T-helper 1 cell treated with Interleukin-12 subunit alpha and Interleukin-12 subunit beta and Interleukin-4 antibody, amounts not matched to agents 30 ng/mL and 1 ng/mL, for 36 hours (primary cell): ENCODE measurements around the gene PIEZO2. TPM values are rescaled to one million over a fixed set of nuclear protein-coding genes. Genes with fewer than 3 reads are reported as not detected.

Experiments
- intact Hi-C: fragments of 100-400 bp; cut with micrococcal nuclease; formaldehyde crosslinking; loops from one replicate; pipeline ENCODE4 v1.15.1; 2024
- total RNA-seq: library from RNA; stranded (reverse); gene quantifications from 2 replicates; pipeline ENCODE4 v1.2.3, GENCODE V29; 2022

PIEZO2 gene
- total RNA-seq, 1 donor from 2014 or later, result not detected

DNA sequence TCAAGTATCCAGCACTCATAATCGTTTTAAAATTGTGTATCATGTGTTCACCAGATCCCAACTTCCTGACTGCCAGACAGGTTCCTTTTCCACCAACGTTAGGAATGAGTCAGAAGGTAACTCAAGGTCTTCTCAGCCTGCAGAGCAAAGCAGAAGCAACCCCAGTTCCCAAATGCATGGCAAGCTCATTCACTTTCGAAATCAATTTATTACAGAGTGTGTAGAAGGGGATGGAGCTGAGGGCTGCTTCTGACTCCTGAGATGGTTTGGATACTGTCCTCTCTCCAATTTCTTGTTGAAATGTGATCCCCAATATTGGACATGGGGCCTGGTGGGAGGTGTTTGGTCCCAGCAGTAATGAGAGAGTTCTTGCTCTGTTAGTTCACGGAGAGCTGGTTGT, 114.5 kb downstream of the PIEZO2 start:
- intact Hi-C loops, result no loop called here

DNA sequence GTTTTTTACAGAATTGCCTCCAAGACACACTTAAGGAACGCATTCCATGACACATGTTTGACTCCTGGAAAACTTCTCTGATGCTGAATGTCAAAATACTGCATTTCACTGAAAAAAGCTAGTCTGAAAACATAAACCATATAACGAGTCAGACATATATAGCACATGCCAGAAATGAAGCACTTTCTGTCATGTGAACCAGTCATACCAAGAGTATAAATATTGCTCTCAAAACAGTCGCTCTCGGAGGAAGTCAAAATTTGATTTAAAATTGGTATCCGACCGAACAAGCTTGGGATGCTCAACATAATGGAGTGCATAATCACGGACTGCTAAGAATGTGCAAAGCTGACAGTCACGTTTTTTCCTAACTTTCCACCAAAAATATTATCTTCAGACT, 115.9 kb downstream of the PIEZO2 start:
- intact Hi-C loops, result no loop called here

DNA sequence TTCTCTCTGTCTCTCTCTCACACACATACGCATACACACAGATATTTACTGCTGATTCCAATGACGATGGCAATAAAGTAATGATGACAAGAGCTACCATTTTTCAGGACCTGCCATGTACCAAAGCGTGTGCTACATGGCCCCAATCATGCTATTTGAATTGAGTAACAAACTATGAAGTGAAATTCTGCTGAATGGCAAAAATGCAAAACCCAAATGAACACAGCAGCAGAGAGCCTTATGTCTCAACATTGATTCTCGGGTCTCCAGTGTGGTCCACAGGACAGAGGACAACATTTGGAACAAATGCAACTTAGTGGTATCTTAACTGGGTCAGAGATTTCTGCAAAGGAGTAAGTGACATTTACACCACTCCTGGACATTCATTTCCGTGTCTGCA, 117.4 kb downstream of the PIEZO2 start:
- intact Hi-C loops, result no loop called here

DNA sequence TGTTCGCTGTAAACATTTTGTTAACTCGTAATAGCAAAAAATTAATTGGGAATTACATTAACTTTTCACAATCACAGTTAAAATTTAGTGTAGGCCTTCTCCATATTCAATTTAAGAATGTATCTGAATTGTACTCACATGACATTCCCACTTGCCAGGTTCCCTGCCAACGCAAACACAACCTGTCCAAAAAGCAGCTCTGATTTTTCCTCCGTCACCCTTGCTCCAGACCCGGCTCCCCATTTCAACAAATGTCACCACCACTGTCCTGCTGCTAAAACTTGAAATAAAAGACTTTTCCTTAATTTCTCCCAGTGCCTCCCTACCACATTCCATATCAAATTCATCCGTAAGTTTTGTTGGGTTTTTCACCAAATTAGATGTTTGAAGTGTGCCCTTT, 120.3 kb downstream of the PIEZO2 start:
- intact Hi-C loops, result no loop called here

DNA sequence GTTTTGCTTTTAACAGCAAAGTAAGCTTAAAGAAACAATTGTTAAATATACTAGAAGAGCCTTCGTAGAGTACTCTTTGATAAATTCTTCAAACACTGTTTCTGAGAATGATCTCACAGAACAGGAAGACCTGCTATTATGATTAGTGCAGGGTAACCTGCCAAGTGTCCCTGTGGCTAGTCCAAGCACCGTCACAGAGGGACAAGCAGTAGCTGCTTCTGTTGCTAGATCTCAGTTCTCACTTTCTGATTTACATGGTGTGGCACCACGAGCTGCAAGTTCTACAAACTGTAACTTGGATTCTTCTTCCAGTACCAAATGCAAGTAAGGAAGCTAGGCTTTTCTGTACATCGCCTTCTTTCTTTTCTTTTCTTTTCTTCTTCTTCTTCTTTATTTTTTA, 121.5 kb downstream of the PIEZO2 start:
- intact Hi-C loops, result no loop called here

DNA sequence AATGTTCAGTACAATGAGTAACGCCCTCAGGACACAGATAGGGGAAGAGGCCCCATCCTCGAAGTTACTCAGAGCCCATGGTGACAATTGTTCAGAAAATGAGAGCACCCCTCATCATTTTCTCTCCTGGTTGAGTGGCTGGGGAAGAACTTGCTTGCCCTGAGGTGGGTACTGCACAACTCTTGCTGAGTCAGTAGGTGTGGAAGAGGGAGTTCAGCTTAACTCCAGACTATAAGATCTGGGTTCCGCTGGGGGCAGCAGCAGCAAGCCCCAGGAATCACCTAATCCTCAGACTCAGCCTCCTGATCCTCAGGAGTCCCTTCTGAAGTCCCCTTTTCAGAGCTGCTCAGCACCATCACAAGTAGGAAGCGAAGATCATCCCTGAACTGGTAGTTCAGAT, 123.7 kb downstream of the PIEZO2 start:
- intact Hi-C loops, result no loop called here

GRCh38 chr18:11024928-11025669, 124.3 kb downstream of the PIEZO2 start:
- intact Hi-C loops, result no loop called here

GRCh38 chr18:11021477-11021876, 127.9 kb downstream of the PIEZO2 start:
- intact Hi-C loops, result no loop called here

DNA sequence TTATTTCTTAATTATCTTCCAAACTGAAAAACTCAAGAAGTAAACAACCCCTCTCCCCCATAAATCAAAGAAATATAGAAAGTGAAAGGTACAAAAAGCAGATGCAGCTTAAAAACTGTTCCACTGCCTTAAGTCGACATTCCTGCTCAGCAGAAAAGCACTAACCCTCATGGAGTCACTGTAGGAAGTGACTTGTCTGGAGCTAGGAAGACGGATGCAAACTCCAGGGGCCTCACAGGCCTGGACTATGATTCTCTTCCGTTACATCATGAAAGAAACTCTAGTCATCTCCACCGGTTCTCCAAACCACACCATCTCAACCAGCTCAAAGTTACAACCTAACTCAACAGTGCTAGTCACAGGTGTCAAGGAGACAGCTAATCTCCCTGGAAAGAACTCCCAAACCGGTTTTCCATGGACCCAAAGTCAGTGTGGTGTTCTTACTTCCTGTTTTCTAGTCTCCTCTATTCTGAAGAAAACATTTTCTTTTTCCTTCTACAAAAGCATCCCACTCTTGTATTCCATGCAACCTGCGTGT, 128.4 kb downstream of the PIEZO2 start:
- intact Hi-C loops, result no loop called here

DNA sequence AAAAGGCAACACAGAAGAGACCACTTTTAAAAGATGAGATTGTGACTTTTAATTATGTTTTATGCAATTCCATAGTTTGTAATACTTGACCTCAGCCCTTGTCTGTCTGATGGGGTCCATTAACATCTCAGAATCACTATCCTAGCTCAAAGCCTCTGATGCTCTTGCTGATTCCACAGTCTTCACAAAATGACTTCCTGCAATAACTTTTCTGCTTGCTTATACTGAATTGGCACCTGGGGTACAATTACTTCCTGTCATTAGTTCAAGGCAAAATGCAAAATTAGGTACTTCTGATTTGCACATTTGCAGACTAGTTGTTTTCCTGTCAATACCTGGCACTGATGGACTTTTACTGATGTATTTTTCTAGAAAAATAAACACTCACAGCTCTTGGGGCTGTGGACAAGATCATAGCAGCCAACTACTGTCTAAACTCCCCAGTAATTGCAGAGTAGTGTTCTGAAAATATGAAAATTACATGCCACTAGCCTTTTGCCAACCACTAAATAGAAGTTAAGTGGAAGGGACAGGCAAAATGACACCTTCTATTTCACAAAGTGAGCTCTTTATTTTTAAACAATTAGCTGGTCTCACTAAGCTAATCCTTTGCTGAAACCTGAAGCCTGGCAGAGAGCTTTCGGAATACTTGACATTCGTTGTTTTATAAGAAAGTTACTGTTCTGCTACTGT, 129.1 kb downstream of the PIEZO2 start:
- intact Hi-C loops, result no loop called here

DNA sequence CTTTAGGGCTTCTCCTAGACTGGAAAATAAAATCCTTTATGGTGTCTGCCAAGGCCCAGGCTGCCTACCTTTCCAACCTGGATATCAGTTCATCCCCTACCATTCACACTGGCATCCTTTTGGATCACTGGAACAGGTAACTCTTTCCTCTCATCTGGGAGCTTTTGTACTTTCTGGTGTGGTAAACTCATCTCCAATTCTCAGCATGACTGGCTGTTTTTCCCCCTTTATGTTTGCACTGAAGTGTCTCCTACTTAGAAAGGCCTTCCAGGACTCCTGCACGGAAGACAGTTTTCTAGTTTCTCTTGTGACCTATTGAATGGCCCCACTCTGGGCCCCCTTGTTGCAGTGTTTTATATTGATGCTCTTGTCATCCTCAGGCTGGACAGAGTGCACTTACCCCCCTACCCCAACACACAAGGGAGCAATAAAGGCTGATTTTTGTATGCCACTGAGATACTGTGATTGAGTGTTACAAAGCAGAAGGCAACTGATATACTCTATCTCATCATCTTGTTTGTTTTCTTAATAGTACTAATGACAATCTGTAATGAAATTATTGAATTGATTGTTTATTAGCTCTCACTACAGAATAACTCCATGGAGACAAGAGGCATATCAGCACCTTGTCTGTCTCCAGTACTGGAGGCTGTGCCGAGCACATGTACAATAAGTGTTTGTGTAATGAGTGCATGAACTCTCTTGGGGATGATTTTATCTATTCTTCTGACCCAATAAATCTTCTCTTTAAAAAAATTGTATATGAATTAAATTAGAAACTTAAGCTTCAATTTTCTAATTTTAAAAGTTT, 129.9 kb downstream of the PIEZO2 start:
- intact Hi-C loops, result no loop called here

- intact Hi-C loops, result no loop called here
Measured at GRCh38 chr18:11009869-11010268, 139.5 kb downstream of the PIEZO2 start.

DNA sequence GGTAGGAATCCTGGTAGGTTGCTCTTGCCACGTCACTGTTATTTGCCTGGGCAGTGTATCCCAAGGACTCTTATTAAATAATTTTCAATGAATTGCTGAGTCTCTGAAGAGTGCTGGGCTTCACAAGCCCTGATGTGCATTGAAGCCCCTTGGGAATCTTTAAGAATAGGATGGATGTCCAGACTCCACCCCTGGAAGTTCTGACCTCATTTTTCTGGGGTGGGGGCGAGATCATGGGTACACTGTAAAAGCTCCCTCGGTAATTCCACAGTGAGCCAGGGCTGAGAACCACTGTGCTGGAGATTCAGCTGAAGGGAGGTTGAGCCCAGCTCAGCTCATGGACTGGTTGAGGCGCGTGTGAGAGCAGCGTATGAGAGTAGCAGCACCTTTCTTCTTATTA, 140.2 kb downstream of the PIEZO2 start:
- intact Hi-C loops, result no loop called here

DNA sequence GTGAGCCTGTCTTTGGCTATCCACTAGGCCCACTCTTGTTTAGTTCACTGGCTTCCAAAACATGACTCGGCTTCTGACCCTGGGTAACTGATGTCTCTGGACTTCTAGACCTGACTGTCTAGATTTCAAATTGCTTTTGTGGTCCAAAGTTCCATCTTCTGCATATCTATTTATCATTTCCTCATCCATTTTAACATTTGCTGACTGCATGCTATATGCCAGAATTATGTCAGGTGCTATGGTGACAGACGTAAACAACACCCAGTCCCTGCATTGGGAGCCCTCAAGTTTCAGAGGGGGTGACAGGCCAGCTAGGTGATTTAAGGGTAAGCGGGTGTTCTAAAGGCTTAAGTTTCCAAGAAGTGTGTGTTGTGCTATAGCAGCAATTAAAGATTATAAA, 140.9 kb downstream of the PIEZO2 start:
- intact Hi-C loops, result no loop called here

DNA sequence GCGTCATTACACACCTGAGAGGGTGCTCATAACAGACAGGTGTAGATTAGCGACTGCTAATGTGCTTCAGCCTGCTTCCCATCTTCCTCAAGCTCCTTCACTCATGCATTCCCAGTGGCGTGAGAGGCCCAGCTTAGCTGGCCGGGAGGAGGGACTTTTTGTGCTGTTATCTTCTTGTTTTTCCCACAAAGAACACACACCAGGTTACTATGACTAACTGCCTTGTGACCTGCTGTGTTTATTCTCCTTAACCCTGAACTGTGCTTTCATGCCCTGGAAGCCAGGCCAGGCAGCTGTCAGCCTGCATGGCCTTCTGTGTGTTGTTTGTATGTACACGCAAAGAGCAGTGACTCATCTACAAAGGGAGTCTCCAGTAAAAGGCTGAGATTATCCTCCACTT, 143.8 kb downstream of the PIEZO2 start:
- intact Hi-C loops, result no loop called here

DNA sequence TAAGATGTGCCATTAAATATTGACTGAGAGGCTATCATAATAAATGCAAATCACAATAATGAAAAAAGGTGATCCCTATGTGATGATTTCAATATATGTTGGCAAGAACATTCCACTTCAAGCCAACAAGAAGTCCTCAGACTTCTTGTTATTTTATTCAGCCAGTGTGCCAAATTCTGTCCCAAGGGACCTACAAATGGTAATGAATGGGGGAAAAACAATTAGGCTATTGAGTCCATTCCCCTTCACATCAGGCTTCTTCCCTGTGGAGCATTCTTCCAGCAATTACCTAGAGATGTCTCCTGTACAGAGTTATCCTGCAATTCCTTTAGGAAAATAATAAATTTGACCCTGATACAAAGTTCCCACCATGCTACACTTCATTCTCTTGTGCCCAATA, 144.4 kb downstream of the PIEZO2 start:
- intact Hi-C loops, result no loop called here

DNA sequence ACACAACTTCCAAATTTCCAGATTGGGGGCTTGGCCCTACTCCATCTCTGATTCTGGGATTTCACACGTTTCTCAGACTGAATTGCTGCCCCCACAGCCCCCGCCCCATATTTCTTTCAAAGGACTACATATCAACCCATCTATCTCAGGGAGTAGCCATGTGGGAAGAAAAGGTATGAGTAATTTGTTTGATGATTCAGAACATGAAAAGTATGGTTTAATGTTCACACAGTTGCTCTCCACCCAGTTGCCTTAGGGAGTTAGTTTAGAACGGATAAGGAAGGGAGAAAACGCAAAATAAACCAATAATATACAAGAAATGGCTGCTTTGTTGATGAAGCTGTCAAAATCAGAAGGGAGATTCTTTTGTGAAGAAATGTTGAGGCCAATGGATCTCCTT, 145.1 kb downstream of the PIEZO2 start:
- intact Hi-C loops, result no loop called here

DNA sequence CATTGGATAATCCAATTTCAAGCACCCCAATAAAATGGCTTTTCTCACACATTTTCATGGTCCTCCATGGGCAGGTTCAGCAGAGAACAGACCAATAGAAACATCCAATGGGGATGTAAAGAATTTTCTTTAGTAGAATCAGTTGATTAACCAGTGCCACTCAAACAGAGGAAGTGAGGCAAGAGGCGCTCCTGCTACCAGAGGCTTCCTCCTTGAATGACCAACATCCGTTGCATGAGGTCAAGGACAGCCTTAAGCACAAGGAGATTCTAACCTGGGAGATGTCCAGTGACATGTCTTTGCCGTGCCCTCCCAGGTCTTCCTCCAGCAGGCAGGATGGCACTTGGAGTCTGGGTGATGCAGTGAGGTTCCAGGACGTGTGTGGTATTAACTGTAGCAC, 146.6 kb downstream of the PIEZO2 start:
- intact Hi-C loops, result no loop called here

DNA sequence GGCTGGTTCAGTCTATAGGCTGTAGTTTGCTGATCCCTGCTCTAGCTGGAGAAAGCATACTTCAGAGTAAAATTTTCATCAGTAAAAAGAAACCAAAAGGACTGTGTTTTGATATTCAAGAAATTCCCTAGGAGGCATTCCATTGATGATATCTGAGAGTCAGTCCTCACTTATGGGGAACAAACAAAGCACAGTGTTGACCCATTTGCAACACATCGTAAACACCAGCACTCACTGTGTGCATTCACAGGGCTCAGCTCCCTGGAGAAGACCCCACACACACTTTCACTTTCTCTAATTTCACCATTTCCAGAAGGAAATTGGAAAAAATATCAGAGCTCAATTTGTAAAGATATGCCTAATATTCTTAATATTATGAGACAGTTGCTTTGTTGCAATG, 147.1 kb downstream of the PIEZO2 start:
- intact Hi-C loops, result no loop called here

GRCh38 chr18:11000071-11000470, 149.3 kb downstream of the PIEZO2 start:
- intact Hi-C loops, result no loop called here

DNA sequence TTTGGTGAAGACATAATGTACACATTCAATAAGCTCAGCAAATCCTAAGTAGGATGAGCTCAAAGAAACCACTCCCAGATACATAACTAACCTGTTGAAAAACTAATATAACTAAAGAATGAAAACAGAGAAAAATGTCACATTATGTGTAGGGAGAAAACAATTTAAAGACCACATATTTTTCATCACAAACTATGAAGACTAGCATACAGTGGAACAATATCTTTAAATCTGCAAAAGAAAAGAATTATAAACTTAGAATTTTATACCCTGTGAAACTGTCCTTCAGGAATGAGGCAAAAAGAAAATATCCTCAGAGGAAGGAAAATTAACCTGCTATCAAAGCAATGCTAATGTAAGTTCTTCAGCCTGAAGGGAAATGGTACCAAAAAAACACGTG, 151.5 kb downstream of the PIEZO2 start:
- intact Hi-C loops, result no loop called here

- intact Hi-C loops, result no loop called here
Measured at GRCh38 chr18:10995550-10995949, 153.8 kb downstream of the PIEZO2 start.
